NCI-H1092 treated with DMSO at 0.1 percent for 48 hours (cell line): Measurements from ENCODE around the gene CCDC185.

Source experiments
- DNase-seq: peaks from one replicate; lab custom pipeline; 2025; lab: John Stamatoyannopoulos, UW

The CCDC185 gene

GRCh38 chr1:223430236-223430635, 37.0 kb downstream of the CCDC185 start:
- DNase-seq = no peak

- no peak for DNase-seq
These were observed 43.9 kb downstream of the CCDC185 start for GRCh38 chr1:223437151-223437550.

- no peak for DNase-seq
These were observed 50.2 kb downstream of the CCDC185 start for GRCh38 chr1:223443397-223443796.

GRCh38 chr1:223444411-223444810, 51.2 kb downstream of the CCDC185 start:
- DNase-seq = no peak
